ENCODE data around the gene TMEFF2.

DNA sequence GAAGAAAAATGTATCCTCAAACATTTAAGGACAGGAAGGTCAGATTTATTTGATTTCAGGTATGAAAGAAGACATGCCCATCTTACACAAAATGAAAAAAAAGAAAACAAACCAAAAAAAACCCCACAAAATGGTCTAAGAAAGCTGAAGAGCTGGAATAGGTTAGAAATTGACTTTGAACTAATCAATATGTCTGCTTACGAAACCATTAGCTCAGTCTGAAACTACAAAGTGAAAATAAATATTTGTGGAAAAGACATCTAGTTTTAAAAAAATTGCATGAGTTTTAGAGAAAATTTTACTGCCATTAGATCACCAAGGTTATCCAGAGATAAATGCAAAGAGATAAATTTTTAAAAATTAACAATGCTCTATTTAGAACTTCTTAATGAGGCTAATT lies 125.3 kb downstream of the TMEFF2 start:
- TF ChIP-seq POLR2A (IDR thresholded peaks at IDR 0.05) = no peak
- TF ChIP-seq CTCF (IDR thresholded peaks at IDR 0.05) = no peak
